Kidney tubule cell (primary cell): Measurements from ENCODE around the gene R3HDM4.
"Not testable (repeated sequence)": the region's sequence is repeated elsewhere in the genome, so short reads cannot be mapped to it uniquely, and the experiment has no call there.

Source experiments
- DNase-seq: peaks from one replicate; pipeline ENCODE4 v3.0.0-alpha.2; 2018; ENCODE audit warnings: low spot score

Gene R3HDM4

GRCh38 chr19:855566-856120, 57.4 kb downstream of the R3HDM4 start:
- no peak for DNase-seq

DNA sequence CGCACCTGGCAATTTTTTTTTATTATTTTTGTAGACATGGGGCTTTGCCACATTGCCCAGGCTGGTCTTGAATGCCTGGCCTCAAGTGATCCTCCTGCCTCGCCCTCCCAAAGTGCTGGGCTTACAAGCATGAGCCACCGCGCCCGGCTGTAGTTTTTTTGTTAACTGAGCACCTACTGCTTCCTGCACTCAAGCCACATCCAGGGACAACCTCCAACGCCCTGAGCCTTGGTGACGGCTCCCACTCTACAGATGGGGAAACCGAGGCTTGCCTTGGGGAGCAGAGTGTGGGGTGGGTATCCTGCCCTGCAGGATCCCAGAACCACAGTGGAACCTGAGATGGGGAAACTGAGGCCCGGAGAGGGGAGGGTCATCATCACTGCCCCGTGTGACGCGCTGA, 57.9 kb downstream of the R3HDM4 start:
- DNase-seq, result no peak

DNA sequence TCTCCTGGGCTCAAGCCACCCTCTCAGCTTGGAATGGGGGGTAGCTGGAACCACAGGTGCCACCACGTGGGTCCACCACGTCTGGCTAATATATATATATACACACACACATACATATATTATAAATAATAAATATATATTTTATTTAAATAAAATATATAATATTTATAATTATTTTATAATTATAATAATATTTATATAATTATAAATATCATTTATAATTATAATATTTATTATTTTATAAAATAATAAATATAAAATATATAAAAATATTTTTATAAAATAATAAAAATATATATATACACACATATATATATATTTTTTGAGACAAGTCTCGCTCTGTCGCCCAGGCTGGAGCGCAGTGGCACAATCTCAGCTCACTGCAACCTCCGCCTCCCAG, 58.5 kb downstream of the R3HDM4 start:
- no peak for DNase-seq

GRCh38 chr19:853614-854220, 59.3 kb downstream of the R3HDM4 start:
- DNase-seq, result not testable (repeated sequence)

DNA sequence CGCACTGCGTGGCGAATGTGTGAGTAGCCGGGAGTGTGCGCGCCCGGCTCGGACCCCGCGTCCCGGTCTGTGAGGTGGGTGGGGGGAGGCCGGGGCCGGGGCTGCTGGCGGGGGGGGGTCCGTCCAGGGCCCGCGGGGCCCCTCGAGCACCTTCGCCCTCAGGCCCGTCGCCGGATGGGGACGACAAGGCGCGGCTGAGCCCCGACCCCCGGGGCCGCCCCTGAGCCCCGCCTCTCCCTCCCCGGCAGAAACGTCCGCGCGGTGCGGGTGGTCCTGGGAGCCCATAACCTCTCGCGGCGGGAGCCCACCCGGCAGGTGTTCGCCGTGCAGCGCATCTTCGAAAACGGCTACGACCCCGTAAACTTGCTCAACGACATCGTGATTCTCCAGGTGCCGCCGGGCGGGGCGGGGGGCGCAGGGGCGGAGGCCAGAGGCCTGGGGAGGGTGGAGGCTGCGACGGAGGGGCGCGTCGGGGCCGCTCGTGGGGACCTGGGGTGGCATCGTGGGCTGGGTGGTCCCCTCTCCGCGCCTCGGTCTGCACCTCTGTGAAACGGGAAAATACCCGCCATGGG, 59.9 kb downstream of the R3HDM4 start:
- no peak for DNase-seq

DNA sequence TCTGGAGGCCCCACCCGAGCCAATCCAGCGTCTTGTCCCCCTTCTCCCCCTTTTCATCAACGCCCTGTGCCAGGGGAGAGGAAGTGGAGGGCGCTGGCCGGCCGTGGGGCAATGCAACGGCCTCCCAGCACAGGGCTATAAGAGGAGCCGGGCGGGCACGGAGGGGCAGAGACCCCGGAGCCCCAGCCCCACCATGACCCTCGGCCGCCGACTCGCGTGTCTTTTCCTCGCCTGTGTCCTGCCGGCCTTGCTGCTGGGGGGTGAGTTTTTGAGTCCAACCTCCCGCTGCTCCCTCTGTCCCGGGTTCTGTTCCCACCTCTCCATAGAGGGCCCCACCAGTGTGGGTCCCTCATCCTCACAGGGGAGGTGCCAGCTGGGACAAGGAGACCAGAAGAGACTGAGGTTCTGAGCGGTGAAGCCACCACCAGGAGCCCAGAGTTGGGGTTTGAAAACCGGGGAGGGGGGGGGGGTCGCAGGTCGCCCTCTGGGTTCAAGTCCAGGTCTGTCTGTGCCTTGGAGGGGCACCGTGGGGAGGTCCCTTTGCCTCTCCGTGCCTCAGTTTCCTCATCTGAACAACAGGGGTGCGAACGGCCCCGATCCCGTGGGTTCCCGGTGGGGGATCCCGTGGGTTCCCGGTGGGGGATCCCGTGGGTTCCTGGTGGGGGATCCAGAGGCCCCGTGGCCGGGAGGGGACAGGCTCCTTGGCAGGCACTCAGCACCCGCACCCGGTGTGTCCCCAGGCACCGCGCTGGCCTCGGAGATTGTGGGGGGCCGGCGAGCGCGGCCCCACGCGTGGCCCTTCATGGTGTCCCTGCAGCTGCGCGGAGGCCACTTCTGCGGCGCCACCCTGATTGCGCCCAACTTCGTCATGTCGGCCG, 60.6 kb downstream of the R3HDM4 start, which contains the start of gene ELANE:
Gene ELANE, plus strand, starts transcription at position 168 of the 878 bp plus-strand sequence. Its CDS starts 26 bp downstream, at position 194.
- no peak for DNase-seq

GRCh38 chr19:850979-851335, 62.1 kb downstream of the R3HDM4 start:
- no peak for DNase-seq

DNA sequence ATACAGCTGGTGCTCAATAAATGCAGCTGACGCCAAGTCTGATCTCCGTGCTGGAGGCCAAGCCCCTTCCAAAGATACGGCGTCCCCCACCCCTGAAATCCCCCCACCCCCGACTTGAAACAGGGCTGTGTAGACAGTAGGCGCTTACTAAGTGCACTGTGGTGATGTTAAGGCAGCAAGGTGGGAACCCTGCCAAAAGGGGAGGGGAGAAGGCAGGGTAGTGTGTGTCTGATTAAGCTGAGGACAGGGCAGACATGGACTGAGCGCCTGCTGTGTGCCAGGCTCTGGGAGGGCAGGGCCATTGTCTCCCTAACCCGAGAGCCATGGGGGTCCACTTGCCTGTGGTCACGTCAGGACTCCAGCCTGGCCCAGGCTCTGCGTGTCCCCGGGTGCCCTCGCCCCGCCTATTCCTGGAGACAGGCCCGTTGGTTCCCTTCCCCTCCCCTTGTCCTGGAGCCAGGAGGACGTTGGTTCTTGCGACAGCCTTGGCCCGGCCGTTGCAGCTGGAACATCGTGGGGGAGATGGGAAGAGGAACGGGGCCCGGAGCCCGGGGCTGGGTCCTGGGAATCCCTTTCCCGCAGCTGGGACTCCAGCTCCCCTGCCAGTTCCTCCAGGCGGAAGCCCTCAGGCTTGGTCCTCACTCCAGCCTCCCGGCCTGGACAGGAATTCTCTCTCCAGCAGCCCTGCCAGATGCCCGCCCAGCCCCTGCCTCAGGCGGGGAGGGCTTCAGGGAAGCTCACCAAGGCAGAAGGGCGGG, 62.6 kb downstream of the R3HDM4 start:
- peak; percentile 21 for DNase-seq

DNA sequence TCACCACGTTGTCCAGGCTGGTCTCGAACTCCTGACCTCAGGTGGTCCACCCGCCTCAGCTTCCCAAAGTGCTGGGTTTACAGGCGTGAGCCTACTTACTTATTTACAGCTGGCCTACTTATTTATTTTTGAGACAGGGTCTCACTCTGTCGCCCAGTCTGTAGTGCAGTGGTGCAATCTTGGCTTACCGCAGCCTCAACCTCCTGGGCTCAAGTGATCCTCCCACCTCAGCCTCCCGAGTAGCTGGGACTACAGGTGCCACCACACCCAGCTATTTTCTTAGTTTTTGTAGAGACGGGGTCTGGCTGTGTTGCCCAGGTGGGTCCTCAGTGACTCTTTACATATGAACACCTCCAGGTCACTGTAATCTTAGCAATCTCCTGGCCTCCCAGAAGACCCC, 63.8 kb downstream of the R3HDM4 start:
- DNase-seq, result not testable (repeated sequence)

GRCh38 chr19:848386-848921, 64.6 kb downstream of the R3HDM4 start:
- DNase-seq, result no peak
